ENCODE measurements around the gene UHRF1. TPM values are rescaled to one million over a fixed set of nuclear protein-coding genes. Genes with fewer than 3 reads are reported as not detected.

The UHRF1 gene
- total RNA-seq, 1 experiment from 2014 or later = 109 TPM

DNA sequence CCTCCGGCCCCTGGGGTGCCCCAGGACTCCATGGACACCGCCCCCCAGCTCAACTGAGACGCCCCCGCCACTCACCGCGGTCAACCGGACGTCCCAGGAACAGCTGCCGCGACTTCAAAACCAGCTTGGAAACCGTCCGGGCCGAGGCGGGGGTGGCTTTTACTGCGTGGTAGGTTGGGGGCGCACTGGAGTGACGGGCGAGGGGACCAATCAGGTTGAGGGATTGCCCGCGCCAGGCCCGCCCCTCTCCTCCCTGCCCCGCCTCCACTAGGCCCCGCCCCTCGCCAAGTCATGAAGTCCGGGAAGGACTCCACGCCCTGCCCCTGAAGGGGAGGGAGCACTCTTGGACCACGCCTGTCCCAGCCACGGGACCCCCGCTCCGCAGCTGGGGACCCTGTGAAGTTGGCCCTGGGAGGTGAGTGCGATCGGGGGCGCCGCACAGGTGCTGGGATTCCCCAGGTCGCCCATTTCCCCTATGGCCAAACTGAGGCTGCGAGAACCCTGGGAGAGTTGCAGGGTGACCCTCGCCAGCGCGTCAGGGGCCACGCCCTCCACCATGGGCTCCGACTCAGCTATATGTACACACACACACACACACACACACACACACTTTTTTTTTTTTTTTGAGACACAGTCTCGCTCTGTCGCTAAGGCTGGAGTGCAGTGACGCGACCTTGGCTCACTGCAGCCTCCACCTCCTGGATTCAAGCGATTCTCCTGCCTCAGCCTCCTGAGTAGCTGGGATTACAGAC lies 41.6 kb upstream of the UHRF1 start, which contains the start of gene PLIN3:
TSS of gene PLIN3 (minus strand) at position 134 of the 752 bp plus-strand sequence. CDS start 6,273 bp downstream, outside the sequence.
- Histone ChIP-seq H3K9ac (ENCODE audit: low read length) (peak within 1 kb of the TSS; percentile 94), H3K27ac (ENCODE audit: low read depth, low read length) (peak within 1 kb of the TSS; percentile 95), H3K4me1 (ENCODE audit: control insufficient read depth in 1 of 2, insufficient read depth in 2 of 2, low read length in 2 of 2) (peaks cover 49 to 76% of the 10 kb centered on the region in 2 experiments), H3K4me2 (ENCODE audit: low read length) (peak within 1 kb of the TSS; percentile 85), H4K20me1 (ENCODE audit: insufficient read depth) (no peaks in the 10 kb centered on the region; the same call in 1 of the 2 replicates), H3K9me3 (ENCODE audit: control insufficient read depth in 1 of 2, insufficient read depth in 1 of 2, low read depth in 1 of 2, low read length in 2 of 2) (no peaks in the 10 kb centered on the region), H3K9me2 (ENCODE audit: insufficient read depth) (no peaks in the 10 kb centered on the region), H3K4me3 (replicated peaks in 1 of 2; ENCODE audit: low read depth in 1 of 2, low read length in 2 of 2) (peak within 1 kb of the TSS; percentile 94 to 96), H2AFZ (ENCODE audit: low read depth, low read length, poor library complexity, severe bottlenecking) (no peak within 1 kb of the TSS), H3K27me3 (ENCODE audit: insufficient read depth, low read length) (no peaks in the 10 kb centered on the region), H3K36me3 (ENCODE audit: control insufficient read depth in 1 of 2, insufficient read depth in 2 of 2, low read length in 2 of 2) (peaks cover 0 to 11% of the 10 kb centered on the region in 2 experiments; a peak in 2 of 4 replicates), H3K79me2 (ENCODE audit: insufficient read depth, low read length) (peaks cover 46% of the 10 kb centered on the region)
- intact Hi-C loops (cut with micrococcal nuclease) = no loop called here
- POLR2A ChIA-PET = interaction anchor here (0.6 to 5.7 kb wide), 15 partner anchors 11 to 568 kb away, joined by 3 to 54 read pairs (median 3); partner anchors contain the start of genes HDGFL2 and KDM4B
- RAD21 ChIA-PET (ENCODE audit: low non-redundant PET in 1 of 2, low total read pairs in 2 of 2, uncharacterized antibody in 2 of 2, unreplicated experiment in 2 of 2) = interaction anchor here (0.7 to 1.8 kb wide), 5 partner anchors 44 to 291 kb away, joined by 4 to 5 read pairs (median 4); no protein-coding TSS in a partner anchor
- ATAC-seq = peak; percentile 72
- CTCF ChIA-PET = interaction anchor here (1.0 to 8.1 kb wide), 6 partner anchors 15 to 163 kb away, joined by 3 to 32 read pairs (median 4); partner anchors contain the start of gene FEM1A
- no TSS peak for BruUV-seq (replicated peaks)
- peak; percentile 88 for DNase-seq (ENCODE audit: low read depth, low spot score)
- TF ChIP-seq JUND (IDR thresholded peaks at IDR 0.05) = no peak
- no peak for TF ChIP-seq FOSL1 (IDR thresholded peaks at IDR 0.05; ENCODE audit: low read depth)
- TF ChIP-seq, protein P1, sequence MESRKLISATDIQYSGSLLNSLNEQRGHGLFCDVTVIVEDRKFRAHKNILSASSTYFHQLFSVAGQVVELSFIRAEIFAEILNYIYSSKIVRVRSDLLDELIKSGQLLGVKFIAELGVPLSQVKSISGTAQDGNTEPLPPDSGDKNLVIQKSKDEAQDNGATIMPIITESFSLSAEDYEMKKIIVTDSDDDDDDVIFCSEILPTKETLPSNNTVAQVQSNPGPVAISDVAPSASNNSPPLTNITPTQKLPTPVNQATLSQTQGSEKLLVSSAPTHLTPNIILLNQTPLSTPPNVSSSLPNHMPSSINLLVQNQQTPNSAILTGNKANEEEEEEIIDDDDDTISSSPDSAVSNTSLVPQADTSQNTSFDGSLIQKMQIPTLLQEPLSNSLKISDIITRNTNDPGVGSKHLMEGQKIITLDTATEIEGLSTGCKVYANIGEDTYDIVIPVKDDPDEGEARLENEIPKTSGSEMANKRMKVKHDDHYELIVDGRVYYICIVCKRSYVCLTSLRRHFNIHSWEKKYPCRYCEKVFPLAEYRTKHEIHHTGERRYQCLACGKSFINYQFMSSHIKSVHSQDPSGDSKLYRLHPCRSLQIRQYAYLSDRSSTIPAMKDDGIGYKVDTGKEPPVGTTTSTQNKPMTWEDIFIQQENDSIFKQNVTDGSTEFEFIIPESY (IDR thresholded peaks at IDR 0.05; ENCODE audit: extremely low read depth, insufficient replicate concordance, low read length) = no peak
- TF ChIP-seq SP1 (IDR thresholded peaks at IDR 0.05; ENCODE audit: low read depth) = peak; percentile 93
- TF ChIP-seq EGR1 (IDR thresholded peaks at IDR 0.05; ENCODE audit: low read depth) = peak; percentile 89
- TF ChIP-seq ZNF274 (IDR thresholded peaks at IDR 0.05; ENCODE audit: low read depth, low read length) = no peak
- TF ChIP-seq, protein P2, sequence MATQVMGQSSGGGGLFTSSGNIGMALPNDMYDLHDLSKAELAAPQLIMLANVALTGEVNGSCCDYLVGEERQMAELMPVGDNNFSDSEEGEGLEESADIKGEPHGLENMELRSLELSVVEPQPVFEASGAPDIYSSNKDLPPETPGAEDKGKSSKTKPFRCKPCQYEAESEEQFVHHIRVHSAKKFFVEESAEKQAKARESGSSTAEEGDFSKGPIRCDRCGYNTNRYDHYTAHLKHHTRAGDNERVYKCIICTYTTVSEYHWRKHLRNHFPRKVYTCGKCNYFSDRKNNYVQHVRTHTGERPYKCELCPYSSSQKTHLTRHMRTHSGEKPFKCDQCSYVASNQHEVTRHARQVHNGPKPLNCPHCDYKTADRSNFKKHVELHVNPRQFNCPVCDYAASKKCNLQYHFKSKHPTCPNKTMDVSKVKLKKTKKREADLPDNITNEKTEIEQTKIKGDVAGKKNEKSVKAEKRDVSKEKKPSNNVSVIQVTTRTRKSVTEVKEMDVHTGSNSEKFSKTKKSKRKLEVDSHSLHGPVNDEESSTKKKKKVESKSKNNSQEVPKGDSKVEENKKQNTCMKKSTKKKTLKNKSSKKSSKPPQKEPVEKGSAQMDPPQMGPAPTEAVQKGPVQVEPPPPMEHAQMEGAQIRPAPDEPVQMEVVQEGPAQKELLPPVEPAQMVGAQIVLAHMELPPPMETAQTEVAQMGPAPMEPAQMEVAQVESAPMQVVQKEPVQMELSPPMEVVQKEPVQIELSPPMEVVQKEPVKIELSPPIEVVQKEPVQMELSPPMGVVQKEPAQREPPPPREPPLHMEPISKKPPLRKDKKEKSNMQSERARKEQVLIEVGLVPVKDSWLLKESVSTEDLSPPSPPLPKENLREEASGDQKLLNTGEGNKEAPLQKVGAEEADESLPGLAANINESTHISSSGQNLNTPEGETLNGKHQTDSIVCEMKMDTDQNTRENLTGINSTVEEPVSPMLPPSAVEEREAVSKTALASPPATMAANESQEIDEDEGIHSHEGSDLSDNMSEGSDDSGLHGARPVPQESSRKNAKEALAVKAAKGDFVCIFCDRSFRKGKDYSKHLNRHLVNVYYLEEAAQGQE (IDR thresholded peaks at IDR 0.05; ENCODE audit: low read depth) = no peak
- TF ChIP-seq EZH2phosphoT487 (IDR thresholded peaks at IDR 0.05; ENCODE audit: borderline replicate concordance) = no peak
- no peak for TF ChIP-seq ATF3 (IDR thresholded peaks at IDR 0.05)
- TF ChIP-seq EZH2 (IDR thresholded peaks at IDR 0.05) = no peak
- no peak for TF ChIP-seq ZFX (IDR thresholded peaks at IDR 0.05)
- TF ChIP-seq SIN3A (IDR thresholded peaks at IDR 0.05; ENCODE audit: low read depth) = peak; percentile 43; the same call in 1 of the 2 replicates
- TF ChIP-seq, protein P3, sequence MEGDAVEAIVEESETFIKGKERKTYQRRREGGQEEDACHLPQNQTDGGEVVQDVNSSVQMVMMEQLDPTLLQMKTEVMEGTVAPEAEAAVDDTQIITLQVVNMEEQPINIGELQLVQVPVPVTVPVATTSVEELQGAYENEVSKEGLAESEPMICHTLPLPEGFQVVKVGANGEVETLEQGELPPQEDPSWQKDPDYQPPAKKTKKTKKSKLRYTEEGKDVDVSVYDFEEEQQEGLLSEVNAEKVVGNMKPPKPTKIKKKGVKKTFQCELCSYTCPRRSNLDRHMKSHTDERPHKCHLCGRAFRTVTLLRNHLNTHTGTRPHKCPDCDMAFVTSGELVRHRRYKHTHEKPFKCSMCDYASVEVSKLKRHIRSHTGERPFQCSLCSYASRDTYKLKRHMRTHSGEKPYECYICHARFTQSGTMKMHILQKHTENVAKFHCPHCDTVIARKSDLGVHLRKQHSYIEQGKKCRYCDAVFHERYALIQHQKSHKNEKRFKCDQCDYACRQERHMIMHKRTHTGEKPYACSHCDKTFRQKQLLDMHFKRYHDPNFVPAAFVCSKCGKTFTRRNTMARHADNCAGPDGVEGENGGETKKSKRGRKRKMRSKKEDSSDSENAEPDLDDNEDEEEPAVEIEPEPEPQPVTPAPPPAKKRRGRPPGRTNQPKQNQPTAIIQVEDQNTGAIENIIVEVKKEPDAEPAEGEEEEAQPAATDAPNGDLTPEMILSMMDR (IDR thresholded peaks at IDR 0.05 in 2 of 3, conservative IDR thresholded peaks at IDR 0.05 in 1 of 3; ENCODE audit: borderline replicate concordance in 1 of 3, insufficient read depth in 1 of 3, low read depth in 2 of 3, low read length in 2 of 3) = no peak
- no peak for TF ChIP-seq SRF (IDR thresholded peaks at IDR 0.05; ENCODE audit: low read depth)
- TF ChIP-seq, protein P4, sequence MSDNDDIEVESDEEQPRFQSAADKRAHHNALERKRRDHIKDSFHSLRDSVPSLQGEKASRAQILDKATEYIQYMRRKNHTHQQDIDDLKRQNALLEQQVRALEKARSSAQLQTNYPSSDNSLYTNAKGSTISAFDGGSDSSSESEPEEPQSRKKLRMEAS (IDR thresholded peaks at IDR 0.05) = peak; percentile 57
- TF ChIP-seq YY1 (IDR thresholded peaks at IDR 0.05; ENCODE audit: extremely low read depth, insufficient replicate concordance, low read depth, low read length) = peak; percentile 10
- peak; percentile 89 for TF ChIP-seq POLR2AphosphoS5 (IDR thresholded peaks at IDR 0.05; ENCODE audit: low read depth, low read length)
- TF ChIP-seq POLR2A (IDR thresholded peaks at IDR 0.05; ENCODE audit: borderline replicate concordance, extremely low read depth, insufficient read depth, insufficient read length) = no peak
- peak; percentile 56; the same call in 1 of the 2 replicates for TF ChIP-seq CBX3 (IDR thresholded peaks at IDR 0.05; ENCODE audit: low read depth)
